Adipose tissue (tissue), 3 donors: Measurements from ENCODE around the gene LSR. TPM values are rescaled to one million over a fixed set of nuclear protein-coding genes. Genes with fewer than 3 reads are reported as not detected.

Experiments
- H3K27ac ChIP-seq: one replicate; pipeline ENCODE4 v1.5.1; 2013; ENCODE audit warnings: low read depth, low read length
- WGBS, 3 donors: extraction: QIAGEN DNeasy Blood & Tissue Kit; methylation state at CpG; one replicate each; pipeline ENCODE4 v1.1.7; 2013; 5-methylcytosine and 5-hydroxymethylcytosine counted together
- polyA plus RNA-seq, 3 donors: library from polyadenylated mRNA; stranded (reverse); fragments of 200-250 nt; gene quantifications; one replicate each; pipeline ENCODE4 v1.2.3, GENCODE V29; 2013
- donor health status: healthy with polysubstance abuse.
- donor health status: Bipolar disorder and iron deficiency.
- donor health status: healthy.

Gene LSR
- polyA plus RNA-seq, 3 donors = 12.9 to 92.4 (median 20.2) TPM

DNA sequence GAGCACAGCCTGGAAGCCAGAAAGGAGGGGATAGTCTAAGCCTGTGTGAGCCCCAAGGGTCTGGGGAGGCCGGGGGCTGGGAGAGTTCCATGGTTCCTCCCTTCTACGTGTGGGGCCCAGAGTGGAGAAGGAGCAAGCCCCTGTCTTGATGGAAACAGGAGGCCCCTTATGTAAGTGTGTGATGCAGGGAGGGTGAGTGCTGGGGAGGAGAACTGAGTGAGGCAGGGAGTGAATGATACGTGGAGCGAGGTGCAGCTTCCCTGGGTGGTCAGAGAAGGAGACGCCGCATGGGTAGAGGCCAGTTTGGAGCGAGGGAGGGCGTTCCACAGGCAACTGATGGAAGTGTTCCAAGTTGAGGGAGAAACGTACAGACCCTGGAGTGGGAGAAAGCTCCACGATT is 59.1 kb downstream of the LSR start:
- 64 to 71% (median 64%) methylated on average over 10 of the region's 10 CpGs for WGBS, 3 donors
- H3K27ac ChIP-seq = no peak overlapping the region

DNA sequence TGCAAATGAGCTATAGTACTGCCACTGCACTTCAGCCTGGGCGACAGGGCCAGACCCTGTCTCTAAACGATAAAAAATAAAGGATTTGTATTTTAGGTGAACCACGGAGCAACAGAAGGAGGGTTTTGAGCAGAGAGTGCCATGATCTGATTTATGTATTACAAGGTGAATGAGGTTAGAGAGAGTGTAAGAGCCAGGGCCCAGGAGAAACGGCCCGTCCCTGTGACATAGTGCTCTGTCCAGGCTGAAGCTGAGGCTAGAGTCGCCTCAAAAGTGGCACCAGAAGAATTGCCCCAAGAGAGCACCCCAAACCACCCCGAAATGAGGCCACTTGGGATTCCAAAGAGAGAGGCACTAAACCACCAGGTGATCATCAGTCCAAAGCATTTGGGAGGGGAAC is 60.1 kb downstream of the LSR start:
- no peak overlapping the region for H3K27ac ChIP-seq
- 74 to 87% (median 86%) methylated on average over 7 of the region's 7 CpGs for WGBS, 3 donors

DNA sequence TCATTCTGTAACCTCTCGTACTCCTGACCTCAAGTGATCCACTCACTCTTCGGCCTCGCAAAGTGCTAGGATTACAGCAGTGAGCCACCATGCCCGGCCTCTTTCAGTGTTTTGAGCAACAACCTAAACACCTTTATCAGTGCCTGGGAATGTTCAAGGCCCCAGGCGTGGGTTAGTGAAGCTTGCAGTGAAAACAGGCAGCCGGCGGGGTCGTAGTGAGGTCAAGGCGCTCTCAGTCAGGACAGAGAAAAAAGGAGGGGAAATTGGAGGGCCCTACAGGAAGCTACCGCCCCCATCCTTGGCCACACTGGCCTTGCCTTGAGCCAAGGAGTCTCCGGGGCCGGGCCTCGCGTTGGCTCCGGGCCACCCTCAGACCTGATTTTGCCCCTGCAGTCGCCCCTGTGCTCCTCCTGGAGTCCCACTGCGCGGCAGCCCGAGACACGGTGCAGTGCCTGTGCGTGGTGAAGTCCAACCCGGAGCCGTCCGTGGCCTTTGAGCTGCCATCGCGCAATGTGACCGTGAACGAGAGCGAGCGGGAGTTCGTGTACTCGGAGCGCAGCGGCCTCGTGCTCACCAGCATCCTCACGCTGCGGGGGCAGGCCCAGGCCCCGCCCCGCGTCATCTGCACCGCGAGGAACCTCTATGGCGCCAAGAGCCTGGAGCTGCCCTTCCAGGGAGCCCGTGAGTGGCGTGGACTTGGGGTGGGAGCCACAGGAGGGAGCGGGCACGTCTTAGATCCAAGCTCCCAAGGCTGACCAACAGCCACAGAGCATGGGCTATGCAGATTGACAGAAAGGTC is 60.9 kb downstream of the LSR start:
- 54 to 67% (median 66%) methylated on average over 46 to 47 of the region's 47 CpGs for WGBS, 3 donors
- H3K27ac ChIP-seq = no peak overlapping the region

DNA sequence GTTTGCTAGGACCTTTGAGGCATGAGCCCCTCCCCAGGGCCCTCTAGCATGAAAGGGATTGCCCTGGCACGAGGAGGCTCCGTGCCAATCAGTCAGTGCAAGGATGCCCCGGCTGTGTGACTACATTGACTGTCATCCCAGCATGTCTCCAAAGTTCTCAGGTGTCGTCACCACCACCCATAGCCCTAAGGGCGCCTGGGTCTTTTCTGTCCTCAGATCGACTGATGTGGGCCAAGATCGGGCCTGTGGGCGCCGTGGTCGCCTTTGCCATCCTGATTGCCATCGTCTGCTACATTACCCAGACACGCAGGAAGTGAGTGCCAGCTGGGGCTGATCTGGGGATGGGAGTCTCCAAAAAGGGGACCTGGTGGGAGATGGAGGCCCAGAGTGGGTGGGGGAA is 61.5 kb downstream of the LSR start:
- 78 to 88% (median 80%) methylated on average over 12 of the region's 12 CpGs for WGBS, 3 donors
- H3K27ac ChIP-seq = no peak overlapping the region

DNA sequence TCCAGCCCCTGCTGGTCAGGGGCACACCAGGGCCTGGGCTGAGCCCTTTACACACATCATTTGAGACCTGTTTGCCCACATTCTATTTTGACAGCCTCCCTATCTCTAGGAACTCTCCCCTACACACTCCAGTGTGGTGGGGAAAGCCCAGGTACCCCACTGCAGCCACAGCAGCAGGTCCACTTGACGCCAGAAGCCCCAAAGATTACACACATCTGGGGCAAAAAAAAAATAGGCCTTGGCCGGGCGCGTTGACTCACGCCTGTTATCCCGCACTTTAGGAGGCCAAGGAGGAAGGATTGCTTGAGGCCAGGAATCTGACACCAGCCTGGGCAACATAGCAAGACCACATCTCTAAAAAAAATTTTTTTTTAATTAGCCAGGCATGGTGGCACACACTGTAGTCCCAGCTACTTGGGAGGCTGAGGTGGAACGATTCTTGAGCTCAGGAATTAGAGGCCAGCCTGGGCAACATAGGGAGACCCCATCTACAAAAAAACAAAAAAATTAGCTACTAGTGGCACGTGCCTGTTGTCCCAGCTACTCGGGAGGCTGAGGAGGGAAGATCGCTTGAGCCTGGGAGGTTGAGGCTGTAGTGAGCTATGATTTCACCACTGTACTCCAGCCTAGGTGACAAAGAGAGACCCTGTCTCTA is 62.1 kb downstream of the LSR start:
- WGBS, 3 donors = 95 to 97% (median 96%) methylated on average over 10 of the region's 10 CpGs
- no peak overlapping the region for H3K27ac ChIP-seq

DNA sequence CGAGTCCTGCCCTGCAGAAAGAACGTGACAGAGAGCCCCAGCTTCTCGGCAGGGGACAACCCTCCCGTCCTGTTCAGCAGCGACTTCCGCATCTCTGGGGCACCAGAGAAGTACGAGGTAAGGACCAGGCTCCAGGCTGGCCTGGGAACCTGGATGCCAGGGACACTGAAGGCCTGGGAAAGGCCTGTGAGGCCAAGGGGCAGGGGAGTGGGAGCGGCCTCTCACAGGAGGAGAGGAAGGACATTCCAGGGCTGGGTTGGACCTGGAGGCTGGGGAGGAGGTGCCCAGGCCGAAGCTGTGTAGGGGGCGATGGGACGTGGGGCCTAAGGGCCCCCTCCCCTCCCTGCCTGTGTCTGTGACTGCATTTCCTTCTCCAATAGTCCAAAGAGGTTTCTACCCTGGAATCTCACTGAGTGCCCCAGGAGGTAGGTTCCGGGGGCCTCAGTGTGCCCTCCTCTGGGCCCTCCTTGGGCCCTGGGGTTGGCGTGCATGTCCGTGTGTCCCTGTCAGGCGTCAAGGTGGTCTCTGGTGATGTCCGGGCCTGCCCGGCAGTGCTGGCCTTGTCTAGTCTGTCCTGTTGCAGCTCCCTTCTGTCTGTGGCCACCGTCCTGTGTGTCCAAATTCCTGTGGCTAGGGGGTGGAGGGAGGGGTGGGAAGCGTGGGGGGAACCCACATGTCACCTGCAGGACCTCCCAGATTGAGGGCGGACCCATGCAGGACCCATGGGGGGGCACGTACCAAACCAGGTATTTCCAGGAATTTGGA is 63.3 kb downstream of the LSR start:
- no peak overlapping the region for H3K27ac ChIP-seq
- 81 to 90% (median 89%) methylated on average over 16 to 21 of the region's 21 CpGs for WGBS, 3 donors

DNA sequence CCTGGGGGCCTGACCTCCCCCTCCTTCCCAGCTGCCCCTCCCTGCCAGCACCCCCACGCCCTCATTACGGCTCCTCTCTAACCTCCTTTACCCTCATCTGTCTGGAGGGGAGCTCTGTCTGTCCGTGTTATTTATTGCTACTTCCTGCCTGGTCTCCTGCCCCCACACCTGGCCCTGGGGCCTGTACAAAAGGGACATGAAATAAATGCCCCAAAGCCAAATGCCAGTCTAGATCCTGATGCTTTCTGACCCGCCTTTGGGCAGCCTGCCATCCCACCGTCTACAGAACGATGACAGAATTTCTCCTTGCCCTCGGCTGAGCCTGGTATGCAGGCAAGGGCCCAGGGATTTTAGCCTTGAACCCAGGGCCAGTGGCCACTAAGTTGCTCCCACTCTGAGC is 64.8 kb downstream of the LSR start:
- H3K27ac ChIP-seq = no peak overlapping the region
- 38 to 45% (median 41%) methylated on average over 7 of the region's 7 CpGs for WGBS, 3 donors

DNA sequence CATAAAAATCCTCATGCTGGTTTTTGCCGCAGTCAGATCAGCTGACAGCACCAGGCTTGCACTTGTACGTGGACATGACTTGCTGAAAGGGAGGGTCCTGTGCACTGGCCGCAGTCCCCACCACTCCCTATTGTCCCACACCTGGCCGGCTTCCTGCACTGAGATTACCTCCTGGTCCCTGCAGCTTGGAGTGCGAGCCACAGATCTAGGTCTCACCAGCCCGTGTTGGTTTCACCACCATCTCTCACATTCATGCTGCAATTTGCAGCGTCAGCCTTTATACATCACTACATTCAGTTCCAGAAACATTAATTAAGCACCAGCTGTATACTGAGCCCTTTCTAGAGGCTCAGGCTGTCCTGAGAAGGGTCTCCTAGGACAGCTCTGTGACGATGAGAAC is 65.2 kb downstream of the LSR start:
- WGBS, 3 donors = 87 to 96% (median 89%) methylated on average over 8 of the region's 8 CpGs
- no peak overlapping the region for H3K27ac ChIP-seq

DNA sequence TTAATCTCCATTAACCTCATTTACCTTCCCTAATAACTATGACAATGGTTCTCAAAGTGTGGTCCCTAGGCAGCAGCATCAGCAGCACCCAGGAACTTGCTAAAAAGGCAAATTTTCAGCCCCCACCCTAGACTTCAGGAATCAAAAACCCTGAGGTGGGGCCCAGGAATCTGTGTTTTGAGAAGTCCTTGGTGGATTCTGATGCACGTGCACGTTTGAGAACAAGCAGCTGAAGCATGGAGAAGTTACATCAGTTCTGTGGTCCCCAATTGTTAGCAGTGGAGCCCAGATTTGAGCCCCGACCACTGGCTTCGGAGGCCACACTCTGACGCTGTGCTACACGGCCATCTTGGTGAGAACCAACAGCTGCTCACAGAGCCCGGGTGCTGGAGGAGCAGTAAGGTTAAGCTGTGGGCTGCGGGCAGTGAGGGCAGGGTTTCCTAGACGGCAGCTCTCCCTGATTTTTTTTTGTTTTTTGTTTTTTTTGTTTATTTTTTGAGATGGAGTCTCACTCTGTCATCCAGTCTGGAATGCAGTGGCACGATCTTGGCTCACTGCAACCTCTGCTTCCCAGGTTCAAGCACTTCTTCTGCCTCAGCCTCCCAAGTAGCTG is 66.2 kb downstream of the LSR start:
- WGBS, 3 donors = 80 to 89% (median 82%) methylated on average over 10 of the region's 10 CpGs
- no peak overlapping the region for H3K27ac ChIP-seq

DNA sequence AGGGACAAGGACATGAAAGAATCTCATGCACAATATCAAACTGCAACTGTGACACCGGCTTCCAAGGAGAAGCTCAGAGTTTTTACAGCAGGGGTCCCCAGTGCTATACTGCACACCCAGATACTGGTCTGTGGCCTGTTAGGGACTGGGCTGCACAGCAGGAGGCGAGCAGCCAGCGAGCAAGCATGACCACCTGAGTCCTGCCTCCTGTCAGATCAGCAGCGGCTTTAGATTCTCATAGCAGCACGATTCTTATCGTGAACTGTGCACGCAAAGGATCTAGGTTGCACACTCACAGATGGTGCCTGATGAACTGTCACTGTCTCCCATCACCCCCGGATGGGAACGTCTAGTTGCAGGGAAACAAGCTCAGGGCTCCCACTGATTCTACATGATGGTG is 67.1 kb downstream of the LSR start:
- 81 to 86% (median 85%) methylated on average over 9 of the region's 9 CpGs for WGBS, 3 donors
- H3K27ac ChIP-seq = no peak overlapping the region

DNA sequence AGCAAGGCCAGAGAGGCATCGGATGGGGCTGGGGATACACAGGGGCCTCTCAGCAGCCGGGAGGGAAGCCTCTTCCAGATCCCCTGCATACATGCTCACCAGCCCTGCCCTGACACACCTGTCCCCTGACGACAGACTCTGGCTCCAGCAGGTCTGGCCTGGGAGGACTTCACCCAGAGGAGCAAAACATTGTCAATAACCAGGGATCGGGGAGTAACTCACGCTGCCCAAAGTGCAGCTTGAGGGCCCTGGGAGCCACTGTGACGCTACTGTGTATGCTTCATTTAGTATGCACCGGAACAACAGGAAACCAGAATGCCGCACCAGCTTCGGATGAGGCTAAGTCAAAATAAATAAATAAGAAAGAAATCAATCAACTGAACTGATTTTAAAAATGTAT is 67.8 kb downstream of the LSR start:
- 81 to 92% (median 86%) methylated on average over 9 of the region's 9 CpGs for WGBS, 3 donors

More for the DNA sequence above, 67.8 kb downstream of the LSR start:
- H3K27ac ChIP-seq = no peak overlapping the region

Other genes with a start within 250 kb of the LSR start
- 10 to 100 TPM; 72.1 to 85.9 (median 73.7) TPM for gene GRAMD1A, start 248.7 kb upstream of the LSR start, polyA plus RNA-seq
- 10 to 100 TPM in 1 of 3 donors, 1 to 10 TPM in 2; 5.2 to 22.5 (median 7.9) TPM for gene SCN1B, start 218.5 kb upstream of the LSR start, polyA plus RNA-seq
- gene HPN, start 207.3 kb upstream of the LSR start, polyA plus RNA-seq = 100 to 1,000 TPM in 1 of 3 donors, 1 to 10 TPM in 2; 1.5 to 141 (median 5.4) TPM
- 10 to 100 TPM in 2 of 3 donors, 1 to 10 TPM in 1; 8.0 to 39.4 (median 33.6) TPM for gene FXYD3, start 133.2 kb upstream of the LSR start, polyA plus RNA-seq
- 10 to 100 TPM in 2 of 3 donors, 1 to 10 TPM in 1; 3.7 to 34.8 (median 20.6) TPM for gene LGI4, start 113.9 kb upstream of the LSR start, polyA plus RNA-seq
- 100 to 1,000 TPM in 1 of 3 donors, 10 to 100 TPM in 1, 1 to 10 TPM in 1; 3.5 to 126 (median 45.3) TPM for gene FXYD1, start 110.2 kb upstream of the LSR start, polyA plus RNA-seq
- 1 to 10 TPM in 1 of 3 donors, under 1 TPM in 2; 0.12 to 2.4 (median 0.45) TPM for gene FXYD7, start 105.7 kb upstream of the LSR start, polyA plus RNA-seq
- 100 to 1,000 TPM in 1 of 3 donors, 10 to 100 TPM in 2; 16.0 to 167 (median 93.9) TPM for gene FXYD5, start 94.3 kb upstream of the LSR start, polyA plus RNA-seq
- gene FAM187B, start 20.3 kb upstream of the LSR start, polyA plus RNA-seq = not detected
- 100 to 1,000 TPM in 2 of 3 donors, 10 to 100 TPM in 1; 68.2 to 122 (median 118) TPM for gene USF2, start 20.0 kb downstream of the LSR start, polyA plus RNA-seq
- 10 to 100 TPM in 1 of 3 donors, 1 to 10 TPM in 1, under 1 TPM in 1; 0.34 to 16.3 (median 1.1) TPM for gene HAMP, start 33.5 kb downstream of the LSR start, polyA plus RNA-seq
- gene MAG, start 43.2 kb downstream of the LSR start, polyA plus RNA-seq = under 1 TPM in 1 of 3 donors, not detected in 2; 0.16 TPM
- gene CD22, start 80.2 kb downstream of the LSR start, polyA plus RNA-seq = 1 to 10 TPM in 1 of 3 donors, under 1 TPM in 2; 0.67 to 2.1 (median 0.88) TPM
- 1 to 10 TPM in 1 of 3 donors, not detected in 2; 2.2 TPM for gene FFAR1, start 98.9 kb downstream of the LSR start, polyA plus RNA-seq
- 1 to 10 TPM in 2 of 3 donors, under 1 TPM in 1; 0.46 to 1.8 (median 1.8) TPM for gene FFAR3, start 109.5 kb downstream of the LSR start, polyA plus RNA-seq
- gene GPR42, start 122.1 kb downstream of the LSR start, polyA plus RNA-seq = under 1 TPM in 2 of 3 donors, not detected in 1; 0.06 to 0.90 TPM
- gene FFAR2, start 199.3 kb downstream of the LSR start, polyA plus RNA-seq = 1 to 10 TPM in 2 of 3 donors, under 1 TPM in 1; 0.24 to 4.6 (median 4.0) TPM
- under 1 TPM in 2 of 3 donors, not detected in 1; 0.21 to 0.42 TPM for gene KRTDAP, start 241.5 kb downstream of the LSR start, polyA plus RNA-seq